ENCODE measurements around the gene CERS5. TPM values are rescaled to one million over a fixed set of nuclear protein-coding genes. Genes with fewer than 3 reads are reported as not detected.

The CERS5 gene
- total RNA-seq, 4 donors from 2014 or later = 13.0 to 27.5 (median 21.2) TPM

DNA sequence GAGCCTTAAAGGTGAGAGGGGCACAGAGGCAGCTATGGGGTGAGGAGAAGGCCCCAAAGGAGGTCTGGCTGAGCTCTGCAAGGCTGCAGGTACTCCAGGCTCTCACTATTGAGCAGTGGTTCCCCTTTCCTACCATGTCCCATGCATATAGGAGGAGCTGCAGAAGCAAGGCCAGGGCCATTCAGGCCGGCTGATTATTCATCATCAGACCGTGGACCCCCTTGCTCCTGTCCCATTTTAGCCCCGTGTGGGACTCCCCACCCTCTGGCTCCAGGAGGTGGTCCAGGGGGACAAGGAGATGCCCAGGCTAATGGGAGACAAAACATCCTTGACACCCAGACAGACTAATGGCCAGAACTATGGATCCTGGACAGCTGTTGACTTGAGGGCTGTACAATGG is 60.3 kb downstream of the CERS5 start:
- no peaks in the 10 kb centered on the region for H3K27me3 ChIP-seq
- no peak for DNase-seq
- 60% methylated on average over 3 of the region's 3 CpGs; no CpG with 5 or more reads in 1 of the 2 donors for WGBS, 2 donors
- H3K4me3 ChIP-seq = no peak overlapping the region
- H3K27ac ChIP-seq = no peak overlapping the region
- H3K36me3 ChIP-seq = peaks cover 0 to 3% (median 0%) of the 10 kb centered on the region in 3 donors
- TF ChIP-seq POLR2A (IDR thresholded peaks at IDR 0.05) = no peak
- TF ChIP-seq, protein P1, sequence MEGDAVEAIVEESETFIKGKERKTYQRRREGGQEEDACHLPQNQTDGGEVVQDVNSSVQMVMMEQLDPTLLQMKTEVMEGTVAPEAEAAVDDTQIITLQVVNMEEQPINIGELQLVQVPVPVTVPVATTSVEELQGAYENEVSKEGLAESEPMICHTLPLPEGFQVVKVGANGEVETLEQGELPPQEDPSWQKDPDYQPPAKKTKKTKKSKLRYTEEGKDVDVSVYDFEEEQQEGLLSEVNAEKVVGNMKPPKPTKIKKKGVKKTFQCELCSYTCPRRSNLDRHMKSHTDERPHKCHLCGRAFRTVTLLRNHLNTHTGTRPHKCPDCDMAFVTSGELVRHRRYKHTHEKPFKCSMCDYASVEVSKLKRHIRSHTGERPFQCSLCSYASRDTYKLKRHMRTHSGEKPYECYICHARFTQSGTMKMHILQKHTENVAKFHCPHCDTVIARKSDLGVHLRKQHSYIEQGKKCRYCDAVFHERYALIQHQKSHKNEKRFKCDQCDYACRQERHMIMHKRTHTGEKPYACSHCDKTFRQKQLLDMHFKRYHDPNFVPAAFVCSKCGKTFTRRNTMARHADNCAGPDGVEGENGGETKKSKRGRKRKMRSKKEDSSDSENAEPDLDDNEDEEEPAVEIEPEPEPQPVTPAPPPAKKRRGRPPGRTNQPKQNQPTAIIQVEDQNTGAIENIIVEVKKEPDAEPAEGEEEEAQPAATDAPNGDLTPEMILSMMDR (IDR thresholded peaks at IDR 0.05) = no peak
- H3K9me3 ChIP-seq = no peaks in the 10 kb centered on the region
- intact Hi-C loops (cut with DNase I) = no loop called here
- peaks cover 33 to 50% (median 33%) of the 10 kb centered on the region in 3 donors for H3K4me1 ChIP-seq

DNA sequence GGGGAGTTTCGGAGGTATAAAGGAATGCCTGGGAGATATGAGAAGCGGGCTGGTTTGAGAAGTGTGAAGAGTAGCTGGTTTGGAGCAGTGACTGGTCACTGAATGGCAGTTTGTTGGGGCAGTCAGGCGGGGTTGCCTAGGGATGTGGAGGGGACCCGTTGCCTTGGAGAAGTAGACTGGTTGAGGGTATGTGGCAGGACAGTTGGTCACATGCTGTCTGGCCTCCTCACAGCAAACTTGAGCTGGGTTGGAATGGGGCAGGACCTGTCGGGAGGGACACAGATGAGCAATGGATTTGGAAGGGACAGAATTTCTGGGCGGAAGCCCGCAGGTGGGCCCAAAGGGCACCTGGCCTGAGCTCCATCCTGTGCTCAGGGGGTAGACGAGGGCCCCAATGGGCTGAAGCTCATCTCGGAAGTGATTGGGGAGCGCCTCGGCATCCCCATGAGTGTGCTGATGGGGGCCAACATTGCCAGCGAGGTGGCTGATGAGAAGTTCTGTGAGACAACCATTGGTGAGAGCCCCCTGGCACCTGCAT is 61.2 kb downstream of the CERS5 start:
- peaks cover 0 to 9% (median 0%) of the 10 kb centered on the region in 3 donors for H3K36me3 ChIP-seq
- WGBS, 2 donors = 90 to 95% methylated on average over 9 to 11 of the region's 12 CpGs
- no peaks in the 10 kb centered on the region for H3K27me3 ChIP-seq
- intact Hi-C loops (cut with DNase I) = no loop called here
- no peak for DNase-seq
- no peaks in the 10 kb centered on the region for H3K9me3 ChIP-seq
- TF ChIP-seq, protein P1 (IDR thresholded peaks at IDR 0.05) = no peak
- TF ChIP-seq POLR2A (IDR thresholded peaks at IDR 0.05) = no peak
- no peak overlapping the region for H3K4me3 ChIP-seq
- no peak overlapping the region for H3K27ac ChIP-seq
- peaks cover 27 to 44% (median 28%) of the 10 kb centered on the region in 3 donors for H3K4me1 ChIP-seq

DNA sequence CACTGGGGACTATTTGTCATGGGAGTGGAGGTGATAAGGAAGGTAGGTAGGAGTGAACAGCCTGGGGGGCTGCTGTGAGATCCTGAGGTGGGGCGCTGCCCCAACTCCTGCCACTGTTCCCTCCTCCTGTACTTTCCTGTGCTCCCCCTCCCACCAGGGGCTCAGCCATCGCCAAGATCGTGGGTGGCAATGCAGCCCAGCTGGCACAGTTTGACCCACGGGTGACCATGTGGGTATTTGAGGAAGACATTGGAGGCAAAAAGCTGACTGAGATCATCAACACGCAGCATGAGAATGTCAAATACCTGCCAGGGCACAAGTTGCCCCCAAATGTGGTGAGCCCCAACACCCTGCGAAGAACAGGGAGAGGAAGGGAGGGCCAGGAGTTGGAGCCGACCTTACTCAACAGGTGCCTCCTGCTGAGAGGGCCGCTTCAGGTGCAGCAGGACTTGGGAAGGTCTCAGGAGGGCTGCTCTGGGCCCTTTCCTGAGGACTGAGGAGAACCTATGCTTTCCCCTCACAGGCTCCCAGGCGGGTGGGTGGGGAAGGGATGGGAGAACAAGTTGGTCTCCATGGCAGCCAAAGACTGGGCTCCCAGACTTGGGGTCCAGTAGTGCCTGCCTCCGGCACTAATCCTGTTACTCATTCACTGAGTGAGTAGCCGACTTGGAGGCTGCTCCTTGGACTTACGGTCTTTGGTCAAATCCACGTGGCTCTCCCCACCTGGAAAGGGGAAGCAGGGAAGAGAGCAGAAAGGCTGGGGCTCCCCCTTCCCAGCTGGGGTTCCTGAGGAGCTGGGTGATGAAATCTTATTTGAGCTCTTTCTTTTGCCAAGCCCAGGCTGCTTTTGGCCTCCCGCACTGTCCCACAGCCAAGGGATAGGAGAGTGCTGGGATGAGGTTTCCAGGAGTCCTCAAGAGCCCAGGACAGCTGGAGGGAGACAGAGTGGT is 62.5 kb downstream of the CERS5 start:
- Histone ChIP-seq H3K27ac (no peak overlapping the region), H3K4me1 (peaks cover 15 to 34% (median 18%) of the 10 kb centered on the region in 3 donors), H3K4me3 (no peak overlapping the region), H3K36me3 (peaks cover 0 to 20% (median 0%) of the 10 kb centered on the region in 3 donors), H3K27me3 (no peaks in the 10 kb centered on the region), H3K9me3 (no peaks in the 10 kb centered on the region)
- TF ChIP-seq, protein P1 (IDR thresholded peaks at IDR 0.05) = no peak
- TF ChIP-seq POLR2A (IDR thresholded peaks at IDR 0.05) = no peak
- 65 to 86% methylated on average over 5 to 8 of the region's 14 CpGs for WGBS, 2 donors
- DNase-seq = no peak
- intact Hi-C loops (cut with DNase I) = no loop called here

- no peak for DNase-seq
- H3K27me3 ChIP-seq = no peaks in the 10 kb centered on the region
- no peak within 1 kb of the TSS for H3K4me3 ChIP-seq
- TF ChIP-seq POLR2A (IDR thresholded peaks at IDR 0.05) = no peak
- TF ChIP-seq, protein P1 (IDR thresholded peaks at IDR 0.05) = no peak
- no peaks in the 10 kb centered on the region for H3K9me3 ChIP-seq
- WGBS, 2 donors = 2 to 36% methylated on average over 5 to 8 of the region's 13 CpGs
- peaks cover 4 to 29% (median 7%) of the 10 kb centered on the region in 3 donors for H3K36me3 ChIP-seq
- H3K4me1 ChIP-seq = peaks cover 17 to 36% (median 20%) of the 10 kb centered on the region in 3 donors
- intact Hi-C loops (cut with DNase I) = no loop called here
- peak within 1 kb of the TSS in 3 of 4 donors; percentile 5 to 26 (median 24) for H3K27ac ChIP-seq
These were observed 63.3 kb downstream of the CERS5 start, which contains the start of gene GPD1 for GRCh38 chr12:50103767-50104321. Gene GPD1, plus strand, starts transcription at chr12:50104008. Its CDS starts 43 bp downstream, at chr12:50104051.

Data from esophagus squamous epithelium (tissue), 5 donors.